ENCODE data around the gene PGLYRP4.
A peak's percentile ranks its signal among the peaks of the same experiment; 100 is the strongest.

PGLYRP4 gene

GRCh38 chr1:153380711-153381110 lies 32.1 kb upstream of the PGLYRP4 start:
- no peak for TF ChIP-seq CTCF (IDR thresholded peaks at IDR 0.05; ENCODE audit: low read depth, low read length)
- in situ Hi-C loops (cut with HindIII; ENCODE audit: low sequenced_read_pairs): no loop called here
- no peak overlapping the region for H3K4me3 ChIP-seq (ENCODE audit: low read depth, low read length)
- DNase-seq (ENCODE audit: low read depth, low spot score): no peak

- no peak overlapping the region for H3K4me3 ChIP-seq (ENCODE audit: low read depth, low read length)
- no peak for DNase-seq (ENCODE audit: low read depth, low spot score)
- in situ Hi-C loops (cut with HindIII; ENCODE audit: low sequenced_read_pairs): no loop called here
- no peak for TF ChIP-seq CTCF (IDR thresholded peaks at IDR 0.05; ENCODE audit: low read depth, low read length)
Observed at GRCh38 chr1:153379591-153379990, 30.9 kb upstream of the PGLYRP4 start.

- TF ChIP-seq CTCF (IDR thresholded peaks at IDR 0.05; ENCODE audit: low read depth, low read length): no peak
- DNase-seq (ENCODE audit: low read depth, low spot score): peak; percentile 19
- in situ Hi-C loops (cut with HindIII; ENCODE audit: low sequenced_read_pairs): no loop called here
- no peak within 1 kb of the TSS for H3K4me3 ChIP-seq (ENCODE audit: low read depth, low read length)
Observed at GRCh38 chr1:153375511-153375910, 26.9 kb upstream of the PGLYRP4 start, which contains the start of gene S100A12. TSS of gene S100A12 (minus strand) at chr1:153375621. CDS start at chr1:153374592, 1,029 bp downstream.

GRCh38 chr1:153374071-153374470 lies 25.4 kb upstream of the PGLYRP4 start:
- no peak for TF ChIP-seq CTCF (IDR thresholded peaks at IDR 0.05; ENCODE audit: low read depth, low read length)
- in situ Hi-C loops (cut with HindIII; ENCODE audit: low sequenced_read_pairs): no loop called here
- H3K4me3 ChIP-seq (ENCODE audit: low read depth, low read length): no peak overlapping the region

GRCh38 chr1:153372571-153372970 lies 23.9 kb upstream of the PGLYRP4 start:
- no peak overlapping the region for H3K4me3 ChIP-seq (ENCODE audit: low read depth, low read length)
- TF ChIP-seq CTCF (IDR thresholded peaks at IDR 0.05; ENCODE audit: low read depth, low read length): no peak
- in situ Hi-C loops (cut with HindIII; ENCODE audit: low sequenced_read_pairs): no loop called here
- no peak for DNase-seq (ENCODE audit: low read depth, low spot score)

More at GRCh38 chr1:153374071-153374470, 25.4 kb upstream of the PGLYRP4 start:
- DNase-seq (ENCODE audit: low read depth, low spot score): no peak

GRCh38 chr1:153371231-153371630 lies 22.6 kb upstream of the PGLYRP4 start:
- DNase-seq (ENCODE audit: low read depth, low spot score): no peak
- H3K4me3 ChIP-seq (ENCODE audit: low read depth, low read length): no peak overlapping the region
- TF ChIP-seq CTCF (IDR thresholded peaks at IDR 0.05; ENCODE audit: low read depth, low read length): no peak
- in situ Hi-C loops (cut with HindIII; ENCODE audit: low sequenced_read_pairs): no loop called here

GRCh38 chr1:153370146-153370545 lies 21.5 kb upstream of the PGLYRP4 start:
- H3K4me3 ChIP-seq (ENCODE audit: low read depth, low read length): no peak overlapping the region
- no peak for TF ChIP-seq CTCF (IDR thresholded peaks at IDR 0.05; ENCODE audit: low read depth, low read length)
- in situ Hi-C loops (cut with HindIII; ENCODE audit: low sequenced_read_pairs): no loop called here

More at GRCh38 chr1:153370146-153370545, 21.5 kb upstream of the PGLYRP4 start:
- DNase-seq (ENCODE audit: low read depth, low spot score): no peak

Data from astrocyte of the spinal cord (primary cell).